GM19328 (cell line): ENCODE results near the gene CFAP73.
A peak's percentile ranks its signal among the peaks of the same experiment; 100 is the strongest.

Experiments
- ATAC-seq: cut with Tn5 transposase; IDR thresholded peaks from one replicate; pipeline ENCODE4 v1.9.1; 2021; ENCODE audit warnings: mild to moderate bottlenecking, moderate library complexity; ENCODE audit not compliant: unreplicated experiment

The CFAP73 gene

DNA sequence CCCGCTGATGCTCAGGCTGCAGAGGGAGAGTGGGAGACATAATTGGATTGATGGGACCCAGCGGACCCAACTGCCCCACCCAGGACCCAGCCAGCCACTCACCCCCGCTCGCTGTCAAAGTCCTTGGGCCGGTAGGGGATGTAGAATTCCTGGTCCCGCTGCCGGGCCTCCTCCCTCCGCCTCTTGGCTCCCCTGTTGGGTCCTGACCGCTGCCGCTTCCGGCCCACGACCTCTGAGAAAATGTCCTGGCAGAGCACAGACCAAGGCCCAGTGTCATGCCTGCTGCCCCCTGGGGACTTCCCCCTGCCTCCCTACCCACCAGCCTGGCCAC lies 13.5 kb downstream of the CFAP73 start:
- ATAC-seq, result no peak

DNA sequence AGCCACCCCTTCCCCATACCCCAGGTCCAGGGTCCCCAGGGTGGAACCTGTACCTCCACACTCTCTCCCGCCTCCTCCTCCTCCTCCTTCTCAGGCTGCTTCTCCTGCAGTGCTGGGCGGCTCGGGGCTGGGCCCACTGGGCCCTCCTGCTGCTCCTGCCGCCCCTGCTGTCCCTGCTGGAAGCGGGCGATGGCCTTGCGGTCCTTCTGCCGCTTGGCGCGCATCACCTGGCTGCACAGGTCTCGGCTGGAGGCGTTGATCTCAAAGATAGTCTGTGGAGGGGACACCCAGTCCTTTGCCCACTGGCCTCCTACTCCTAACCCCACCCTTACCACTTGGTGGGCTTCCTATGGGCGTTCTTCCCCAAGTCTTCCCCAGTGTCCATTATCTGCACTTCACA lies 14.5 kb downstream of the CFAP73 start:
- ATAC-seq, result no peak

DNA sequence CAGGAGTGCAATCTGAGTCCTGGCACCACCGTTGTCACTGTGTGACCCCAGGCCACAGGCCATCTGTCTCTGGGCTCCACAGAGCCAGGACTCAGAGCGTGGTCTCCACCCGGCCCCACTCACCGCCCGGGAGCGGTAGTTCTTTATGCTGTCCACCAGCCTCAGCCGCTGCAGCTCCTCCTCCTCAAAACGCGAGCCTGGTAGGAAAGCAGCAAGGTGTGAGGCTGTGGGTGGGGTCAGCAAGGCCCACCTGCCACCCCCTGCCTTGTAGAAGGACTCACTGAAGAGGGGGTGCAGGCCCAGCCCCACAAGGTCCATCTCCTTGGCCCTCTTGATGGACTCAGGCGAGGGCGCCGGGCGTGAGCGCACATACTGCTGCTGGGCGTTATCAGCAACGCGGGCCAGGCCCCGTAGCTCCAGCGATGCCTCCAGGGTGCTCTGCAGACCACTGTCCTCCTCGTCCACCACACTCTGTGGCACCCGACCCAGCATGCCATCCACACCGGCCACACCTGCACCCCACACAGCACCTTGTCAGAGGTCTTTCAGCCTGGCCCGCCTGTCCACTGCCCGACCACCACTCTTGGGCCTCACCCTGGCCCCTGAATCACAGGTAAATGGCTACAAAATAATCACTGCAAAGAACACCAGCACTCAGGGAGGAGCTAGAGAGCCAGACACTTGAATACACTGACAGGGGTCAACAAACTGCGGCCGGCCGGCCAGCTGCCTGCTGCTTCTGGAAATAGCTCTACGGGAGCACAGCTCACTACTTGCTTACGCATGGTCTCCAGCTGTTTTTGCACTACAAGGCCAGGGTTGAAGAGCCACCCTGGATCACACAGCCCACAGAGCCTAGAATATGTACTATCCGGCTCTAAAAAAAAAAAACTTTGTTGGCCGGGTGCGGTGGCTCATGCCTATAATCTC lies 16.3 kb downstream of the CFAP73 start:
- ATAC-seq, result no peak

DNA sequence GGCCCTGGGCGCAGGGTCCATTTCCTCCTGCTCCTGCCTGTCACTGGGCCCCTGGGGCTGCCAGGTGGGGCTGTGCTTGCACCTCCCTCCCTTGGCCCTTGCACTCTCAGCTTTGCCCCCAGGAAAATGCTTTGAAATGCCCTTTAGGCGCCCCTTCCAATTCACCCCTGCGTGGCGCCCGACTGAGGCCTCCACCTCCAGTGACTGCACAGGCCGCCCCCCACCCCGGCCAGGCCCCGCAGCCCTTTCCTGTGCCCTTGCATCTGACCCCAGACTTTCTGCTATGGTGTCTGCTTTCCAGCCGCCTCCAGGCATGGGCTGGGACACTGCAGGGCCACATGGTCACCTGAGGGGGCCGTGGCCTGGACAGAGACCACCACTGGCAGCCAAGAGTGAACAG lies 18.3 kb downstream of the CFAP73 start:
- no peak for ATAC-seq

DNA sequence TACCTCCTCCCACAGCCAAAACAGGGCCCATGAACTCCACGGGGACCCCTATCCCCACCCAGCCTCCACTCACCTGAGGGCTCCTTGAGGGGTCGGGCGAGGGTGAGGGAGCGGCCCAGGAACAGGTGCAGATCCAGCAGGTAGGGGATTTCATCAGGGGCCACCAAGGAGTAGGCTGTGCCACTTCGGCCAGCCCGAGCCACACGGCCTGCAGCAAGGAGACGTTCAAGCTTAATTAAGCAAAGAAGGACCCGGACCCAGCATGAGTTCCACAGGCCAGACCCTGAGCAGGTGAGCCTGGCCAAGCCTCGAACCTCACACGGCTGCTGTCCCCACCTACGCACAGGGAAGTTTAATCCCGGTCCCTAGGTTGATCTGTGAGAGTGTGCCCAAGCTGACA lies 20.2 kb downstream of the CFAP73 start:
- ATAC-seq, result no peak

DNA sequence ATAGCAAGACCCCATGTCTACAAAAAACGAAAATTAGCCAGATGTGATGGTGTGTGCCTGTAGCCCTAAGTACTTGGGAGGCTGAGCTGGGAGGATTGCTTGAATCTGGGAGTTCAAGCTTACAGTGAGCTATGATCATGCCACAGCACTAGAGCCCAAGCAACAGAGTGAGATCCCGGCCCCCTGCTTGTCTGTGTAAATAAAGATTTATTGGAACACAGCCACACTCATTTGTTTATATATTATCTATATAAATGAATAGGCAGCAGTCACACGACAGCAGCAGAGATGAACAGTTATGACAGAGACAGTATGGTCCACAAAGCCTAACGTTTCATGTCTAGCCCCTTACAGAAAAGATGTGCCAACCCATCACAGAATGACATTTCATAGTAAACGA lies 20.9 kb downstream of the CFAP73 start:
- ATAC-seq, result no peak

DNA sequence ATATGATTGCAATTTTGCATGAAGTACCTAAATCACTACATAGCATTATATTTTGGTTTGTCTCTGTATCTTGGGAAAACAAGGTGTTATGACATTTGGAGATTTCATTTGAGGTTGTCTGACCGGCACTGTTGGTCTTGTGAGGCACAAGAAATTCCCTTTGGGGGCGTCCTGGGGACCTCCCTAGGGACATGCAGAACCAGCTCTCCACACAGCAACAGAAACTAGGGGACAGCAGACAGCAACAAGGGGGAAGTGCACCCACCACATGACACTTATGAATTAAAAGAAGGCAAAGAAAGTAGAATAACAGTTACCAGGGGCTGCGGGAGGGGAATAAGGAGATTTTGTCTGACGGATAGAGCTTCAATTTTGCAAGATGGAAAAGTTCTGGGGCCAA lies 21.4 kb downstream of the CFAP73 start:
- no peak for ATAC-seq

DNA sequence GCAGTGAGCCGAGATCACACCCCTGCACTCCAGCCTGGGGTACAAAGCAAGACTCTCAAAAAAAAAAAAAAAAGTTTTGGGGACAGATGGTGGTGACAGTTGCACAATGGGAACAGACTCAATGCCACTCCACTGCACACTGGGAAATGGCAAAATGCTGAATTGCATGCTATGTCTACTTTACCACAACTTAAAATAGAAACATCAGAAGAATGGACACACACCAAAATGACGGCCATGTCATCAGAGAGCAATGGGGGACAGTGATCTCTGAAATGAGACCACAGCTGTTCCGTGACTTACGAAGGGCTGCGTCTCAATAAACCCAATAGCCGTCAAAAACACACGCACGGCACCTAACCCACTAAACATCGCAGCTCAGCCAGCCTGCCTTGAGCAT lies 22.0 kb downstream of the CFAP73 start:
- no peak for ATAC-seq

DNA sequence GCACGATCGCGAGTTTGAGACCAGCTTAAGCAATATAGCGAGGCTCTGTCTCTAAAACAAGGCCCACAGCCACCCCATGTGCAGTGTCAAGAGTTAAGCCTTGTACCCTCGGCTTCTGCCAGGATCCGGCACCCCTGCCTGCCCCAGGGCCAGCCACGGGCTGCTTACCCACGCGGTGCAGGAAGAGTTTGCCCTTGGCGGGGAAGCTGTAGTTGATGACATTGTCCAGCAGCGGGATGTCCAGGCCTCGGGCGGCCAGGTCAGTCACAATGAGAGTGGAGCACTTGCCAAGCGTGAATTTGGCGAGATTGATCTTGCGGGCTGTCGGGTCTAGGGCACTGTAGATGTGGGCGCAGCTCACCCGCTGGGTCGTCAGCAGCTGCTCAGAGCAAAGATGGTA lies 22.7 kb downstream of the CFAP73 start:
- no peak for ATAC-seq

DNA sequence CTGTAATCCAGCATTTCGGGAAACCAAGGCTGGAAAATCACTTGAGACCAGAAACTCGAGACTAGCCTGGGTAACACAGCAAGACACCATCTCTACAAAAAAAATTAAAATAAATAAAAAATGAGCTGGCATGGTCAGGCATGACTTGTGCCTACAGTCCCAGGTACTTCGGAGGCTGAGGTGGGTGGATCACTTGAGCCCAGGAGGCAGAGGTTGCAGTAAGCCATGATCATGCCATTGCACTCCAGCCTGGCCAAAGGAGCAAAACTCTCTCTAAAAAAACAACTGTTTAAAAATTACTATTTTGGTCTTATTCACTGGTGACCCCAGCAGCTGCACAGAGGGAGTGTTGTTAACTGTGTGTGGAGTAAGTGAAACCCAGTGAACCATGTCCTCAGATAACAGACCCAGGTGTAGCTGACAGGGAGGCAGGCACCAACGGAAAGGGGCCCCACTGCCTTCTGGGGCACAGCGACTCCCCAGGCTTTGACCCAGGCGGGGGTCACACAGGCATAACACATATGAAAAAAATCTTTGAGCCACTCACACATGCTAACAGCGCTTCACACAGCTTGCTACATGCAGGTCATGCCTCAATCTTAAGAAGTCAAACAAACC lies 23.7 kb downstream of the CFAP73 start:
- no peak for ATAC-seq

DNA sequence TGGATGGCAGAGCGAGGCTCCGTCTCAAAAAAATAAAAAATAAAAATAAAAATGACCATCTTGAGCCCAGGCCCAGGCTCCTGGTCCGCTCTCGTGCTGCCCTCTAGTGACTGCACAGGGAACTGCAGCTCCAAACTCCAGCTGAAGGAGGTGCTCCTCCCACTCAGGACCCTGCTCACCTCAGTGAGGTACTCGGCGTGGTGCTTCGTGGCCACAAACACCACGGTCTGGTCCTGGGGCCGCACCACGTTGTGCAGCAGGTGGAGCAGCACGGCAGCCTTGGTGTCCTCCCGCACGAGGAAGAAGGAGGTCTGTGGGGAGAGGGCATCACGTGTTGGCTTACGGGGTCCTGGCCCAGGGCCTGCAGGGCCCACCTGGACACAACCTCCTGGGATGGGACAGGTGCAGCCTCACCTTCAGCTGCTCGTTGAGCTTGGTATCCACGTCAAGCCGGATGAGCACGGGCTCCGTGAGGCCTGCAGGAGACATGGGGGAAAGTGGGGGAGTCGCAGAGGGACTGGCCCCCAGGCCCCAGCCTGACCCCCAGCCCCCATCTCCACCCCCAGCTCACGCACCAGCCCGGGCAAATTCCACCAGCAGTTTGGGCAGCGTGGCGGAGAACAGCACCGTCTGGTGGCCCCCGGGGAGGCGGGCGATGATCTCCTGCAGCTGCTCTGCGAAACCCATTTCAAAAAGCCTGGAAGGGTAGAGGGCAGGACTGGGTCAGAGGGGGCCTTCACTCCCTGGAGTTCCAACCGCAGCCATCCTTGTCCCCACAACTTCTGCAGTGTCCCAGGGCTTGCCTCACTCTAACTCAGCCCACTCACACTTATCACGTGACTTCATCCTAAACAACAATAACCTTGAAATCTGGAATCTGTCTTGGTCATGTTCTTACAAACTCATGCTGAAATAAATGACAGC lies 25.2 kb downstream of the CFAP73 start:
- no peak for ATAC-seq

DNA sequence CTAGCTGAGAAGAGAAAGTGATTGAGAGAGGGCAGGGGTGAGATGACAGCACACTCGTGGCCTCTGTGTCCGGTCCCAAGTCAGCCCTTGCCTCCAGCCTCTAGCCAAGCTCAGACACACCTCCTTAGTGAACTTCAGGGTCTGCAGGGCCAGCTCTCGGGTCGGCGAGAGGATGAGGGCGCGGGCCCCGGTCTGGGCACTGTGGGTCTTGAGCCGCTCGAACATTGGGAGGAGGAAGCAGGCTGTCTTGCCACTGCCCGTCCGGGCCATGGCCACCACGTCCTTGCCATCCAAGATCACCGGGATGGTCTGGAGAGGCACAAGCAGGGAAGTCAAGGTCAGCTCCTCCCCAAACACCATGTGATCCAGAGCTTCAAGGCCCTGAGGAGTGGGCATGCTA lies 29.5 kb downstream of the CFAP73 start:
- ATAC-seq, result no peak

DNA sequence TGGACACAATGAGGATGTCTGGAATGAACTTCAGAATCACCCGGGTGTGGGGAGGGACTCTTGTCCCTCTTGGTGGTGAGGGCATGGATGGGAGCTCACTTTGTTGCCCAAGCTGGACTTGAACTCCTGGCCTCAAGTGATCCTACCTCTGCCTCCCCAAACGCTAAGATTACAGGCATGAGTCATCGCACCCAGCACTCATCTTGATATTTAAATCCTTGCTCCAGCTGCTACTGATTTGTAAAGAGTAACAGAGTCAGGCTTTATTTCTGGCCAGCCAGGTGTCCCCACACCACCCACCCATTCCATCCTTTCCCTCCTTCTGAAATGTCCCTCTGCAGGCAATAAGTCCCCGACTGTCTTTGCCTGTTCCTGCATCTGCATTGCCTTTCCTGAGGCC lies 30.8 kb downstream of the CFAP73 start:
- no peak for ATAC-seq

DNA sequence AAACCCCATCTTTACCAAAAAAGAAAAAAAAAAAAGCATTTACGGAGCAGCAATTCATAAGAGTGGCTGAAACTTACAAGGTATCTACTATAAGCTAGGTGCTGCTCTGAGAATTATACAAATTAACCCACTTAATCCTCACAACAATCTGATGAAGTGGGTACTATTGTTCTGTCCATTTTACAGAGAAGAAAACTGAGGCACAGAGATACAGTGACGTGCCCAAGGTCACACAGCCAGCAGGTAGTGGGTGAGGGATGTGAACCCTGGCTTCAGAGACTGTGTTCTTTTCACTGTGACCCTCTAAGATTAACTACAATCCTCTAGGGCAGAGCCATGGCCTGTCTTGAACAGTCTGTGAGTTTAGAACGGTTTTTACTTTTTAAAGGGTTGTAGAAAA lies 32.5 kb downstream of the CFAP73 start:
- ATAC-seq, result no peak

DNA sequence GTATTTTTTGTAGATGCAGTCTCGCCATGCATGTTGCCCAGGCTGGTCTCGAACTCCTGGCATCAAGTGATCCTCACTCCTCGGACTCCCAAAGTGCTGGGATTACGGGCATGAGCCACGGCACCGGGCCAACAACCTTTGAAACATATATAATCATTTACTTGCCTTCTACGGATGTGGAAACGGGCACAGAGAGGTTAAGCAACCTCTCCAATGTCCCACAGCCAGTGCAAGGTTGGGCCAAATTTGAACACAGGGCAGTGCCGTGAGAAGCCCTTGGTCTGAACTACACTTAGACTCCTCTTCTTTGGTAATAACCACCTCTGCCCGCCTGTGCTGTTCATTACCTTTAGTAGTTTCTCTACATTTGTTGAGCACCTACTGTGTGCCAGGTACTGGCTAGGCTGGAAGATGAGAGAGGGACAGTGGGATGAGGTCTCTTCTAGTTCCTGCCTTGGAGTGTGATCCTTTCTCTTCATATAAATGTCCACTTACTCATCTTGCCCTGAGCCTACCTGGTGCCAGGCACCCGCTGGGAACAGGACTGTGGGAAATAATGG lies 33.6 kb downstream of the CFAP73 start:
- ATAC-seq, result no peak

DNA sequence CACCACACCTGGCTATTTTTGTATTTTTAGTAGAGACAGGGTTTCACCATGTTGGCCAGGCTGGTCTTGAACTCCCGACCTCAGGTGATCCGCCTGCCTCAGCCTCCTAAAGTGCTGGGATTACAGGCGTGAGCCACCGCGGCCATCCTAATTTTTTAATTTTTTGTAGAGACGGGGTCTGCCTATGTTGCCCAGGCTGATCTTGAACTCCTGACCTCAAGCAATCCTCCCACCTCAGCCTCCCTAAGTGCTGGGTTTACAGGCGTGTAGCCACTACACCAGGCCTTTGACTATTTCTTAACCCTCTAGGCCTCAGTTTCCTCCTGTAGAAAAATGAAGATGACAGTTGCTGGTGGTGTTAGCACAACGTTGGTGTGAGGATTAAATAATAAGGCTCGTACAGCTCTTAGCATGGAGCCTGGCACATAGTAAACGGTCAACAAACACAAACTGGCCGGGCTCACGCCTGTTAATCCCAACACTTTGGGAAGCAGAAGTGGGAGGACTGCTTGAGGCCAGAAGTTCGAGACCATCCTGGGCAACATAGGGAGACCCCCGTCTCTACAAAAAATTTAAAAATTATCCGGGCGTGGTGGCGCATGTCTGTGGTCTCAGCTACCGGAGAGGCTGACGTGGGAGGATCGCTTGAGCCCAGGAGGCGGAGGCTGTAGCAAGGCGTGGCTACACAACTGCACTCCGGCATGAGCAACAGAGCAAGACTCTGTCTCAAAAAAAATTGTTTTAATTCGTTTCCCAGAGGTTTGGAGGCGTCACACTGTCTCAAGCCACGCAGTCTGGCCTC lies 34.8 kb downstream of the CFAP73 start:
- ATAC-seq, result peak; percentile 45

DNA sequence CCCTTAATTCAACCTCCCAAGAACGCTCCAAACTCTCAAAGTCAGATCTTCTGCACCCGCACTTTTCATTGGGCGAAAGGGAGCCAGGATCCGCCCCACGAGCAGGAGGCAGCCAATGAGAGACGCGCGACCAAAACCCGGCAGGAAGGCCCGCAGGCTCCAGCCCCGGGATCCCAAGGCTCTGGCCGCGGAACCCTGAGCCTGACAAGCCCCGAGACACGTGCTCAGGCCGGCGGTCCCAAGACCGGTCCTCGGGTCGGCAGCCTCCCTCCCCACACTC lies 35.3 kb downstream of the CFAP73 start:
- peak; percentile 63 for ATAC-seq

DNA sequence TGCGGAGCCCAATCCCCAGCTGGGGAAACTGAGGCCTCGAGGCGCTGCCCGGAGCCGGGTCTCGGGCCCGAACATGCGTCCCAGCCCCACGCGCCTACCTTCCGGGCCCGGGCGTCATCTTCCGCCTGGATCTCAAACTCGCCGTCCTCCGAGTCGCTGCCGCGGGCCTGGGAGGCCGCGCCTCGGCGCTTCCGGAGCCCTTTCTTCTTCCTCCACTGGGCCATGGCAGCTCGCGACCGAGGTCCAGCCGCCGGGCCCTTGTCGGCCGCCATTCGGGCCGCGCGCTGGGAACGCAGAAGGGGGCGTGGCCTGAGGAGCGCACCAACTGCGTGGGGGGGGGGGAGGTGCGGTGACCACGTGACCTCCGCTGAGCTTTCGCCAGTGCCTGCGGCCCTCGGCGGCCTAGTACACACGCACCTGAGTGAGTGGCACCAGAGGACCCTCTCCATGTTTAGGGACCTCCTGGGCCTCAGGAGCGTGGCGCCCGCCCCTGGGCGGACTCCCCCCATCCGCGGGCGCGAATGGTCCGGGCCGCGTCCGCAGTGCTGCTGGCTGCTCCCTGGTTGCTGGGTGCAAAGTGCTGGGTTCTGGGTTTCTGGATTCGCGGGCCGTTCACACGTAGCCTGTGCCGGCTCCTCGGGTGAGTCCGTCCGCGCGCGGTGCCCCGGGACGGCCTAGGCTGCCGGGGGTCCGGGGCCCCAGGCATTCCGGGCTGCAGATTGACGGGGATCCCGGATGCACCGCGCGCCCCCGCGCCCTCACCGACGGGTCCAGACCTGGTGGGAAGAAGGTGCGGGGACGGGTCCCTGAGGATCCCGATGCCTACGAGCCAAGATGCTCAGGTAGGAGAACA lies 35.9 kb downstream of the CFAP73 start, which contains the start of the genes DDX54 and RITA1:
Gene DDX54 (minus strand): TSS at position 299 of the 853 bp plus-strand sequence. CDS start 27 bp downstream, at position 272.
Gene RITA1 (plus strand): TSS at position 542 of the 853 bp plus-strand sequence. CDS start 1,026 bp downstream, outside the sequence.
- ATAC-seq, result peak; percentile 49

DNA sequence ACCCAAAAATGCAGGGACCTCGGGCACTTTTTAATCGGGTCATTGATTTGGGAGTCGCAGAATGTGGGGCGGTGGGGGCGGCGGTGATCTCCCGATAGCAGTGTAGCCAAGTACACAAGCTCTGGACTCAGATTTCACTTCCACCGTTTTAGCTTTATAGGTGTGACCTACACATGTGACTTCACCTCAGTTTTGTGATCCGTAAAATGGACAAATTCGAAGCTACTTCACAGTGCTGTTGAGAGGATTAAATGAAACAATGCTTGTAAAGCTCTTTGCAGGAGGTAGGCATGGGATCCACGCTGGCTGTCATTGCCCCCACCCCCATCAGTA lies 36.5 kb downstream of the CFAP73 start:
- ATAC-seq, result no peak
